ENCODE data around the gene VWA3B.

GRCh38 chr2:98177986-98178385 is 91.0 kb downstream of the VWA3B start:
- TF ChIP-seq OSR1 (CRISPR knock-in tag; IDR thresholded peaks at IDR 0.05) (no peak), GLIS3 (CRISPR knock-in tag; IDR thresholded peaks at IDR 0.05) (no peak), ZNF565 (CRISPR knock-in tag; conservative IDR thresholded peaks at IDR 0.05; ENCODE audit: low read depth) (no peak), BACH2 (CRISPR knock-in tag; IDR thresholded peaks at IDR 0.05; ENCODE audit: borderline replicate concordance) (no peak), CSRNP3 (CRISPR knock-in tag; IDR thresholded peaks at IDR 0.05) (no peak), POU6F1 (CRISPR knock-in tag; IDR thresholded peaks at IDR 0.05; ENCODE audit: borderline replicate concordance, low read depth) (no peak), PPARA (CRISPR knock-in tag; IDR thresholded peaks at IDR 0.05; ENCODE audit: borderline replicate concordance) (no peak), PATZ1 (CRISPR knock-in tag; IDR thresholded peaks at IDR 0.05; ENCODE audit: borderline replicate concordance) (no peak), ISL1 (CRISPR knock-in tag; IDR thresholded peaks at IDR 0.05) (no peak), CREB5 (CRISPR knock-in tag; IDR thresholded peaks at IDR 0.05; ENCODE audit: low read depth) (no peak), ZNF8 (CRISPR knock-in tag; IDR thresholded peaks at IDR 0.05) (no peak), ZFP30 (CRISPR knock-in tag; IDR thresholded peaks at IDR 0.05) (no peak), ZC3H10 (CRISPR knock-in tag; IDR thresholded peaks at IDR 0.05) (no peak)

All from SK-N-SH treated with all-trans-retinoic acid at 6 μM for 48 hours (cell line).